Lower lobe of right lung (tissue), 2 donors: ENCODE data around the gene RAB6A. TPM values are rescaled to one million over a fixed set of nuclear protein-coding genes. Genes with fewer than 3 reads are reported as not detected.

Source experiments
- ATAC-seq, 2 donors: fragments of 200-7000 bp; cut with Tn5 transposase; one replicate each; pipeline ENCODE4 v1.9.1; 2020 to 2022; ENCODE audit warnings: mild to moderate bottlenecking in 2 of 2, moderate library complexity in 2 of 2
- DNase-seq: peaks from one replicate; pipeline ENCODE4 v3.0.0-alpha.2; 2020
- H3K27ac ChIP-seq: fragments of 200-600 bp; one replicate; pipeline ENCODE4 v1.8.0; 2022
- H3K27me3 ChIP-seq: fragments of 200-600 bp; one replicate; pipeline ENCODE4 v1.8.0; 2022; ENCODE audit warnings: low read depth
- H3K36me3 ChIP-seq: fragments of 200-600 bp; one replicate; pipeline ENCODE4 v1.8.0; 2022; ENCODE audit warnings: mild to moderate bottlenecking
- H3K4me1 ChIP-seq: fragments of 200-600 bp; one replicate; pipeline ENCODE4 v1.8.0; 2022
- H3K4me3 ChIP-seq: fragments of 200-600 bp; one replicate; pipeline ENCODE4 v1.8.0; 2022; ENCODE audit warnings: mild to moderate bottlenecking
- H3K9me3 ChIP-seq: fragments of 200-600 bp; one replicate; pipeline ENCODE4 v1.8.0; 2022
- intact Hi-C: fragments of 100-400 bp; cut with DNase I; formaldehyde crosslinking; loops from one replicate; pipeline ENCODE4 v1.11.0; 2022
- total RNA-seq: library from RNA; stranded (reverse); fragmentation: NEBNext Ultra II Directional; extraction: Animal tissue kit (Norgen Biotek cat#: 25700); gene quantifications from one replicate; pipeline ENCODE4 v1.2.1, GENCODE V29; 2021
- TF ChIP-seq, protein P1 (sequence below): fragments of 200-600 bp; IDR thresholded peaks from one replicate; pipeline ENCODE4 v1.8.0; 2022; ENCODE audit warnings: antibody characterized with exemption, mild to moderate bottlenecking
- donor health status: DM: no; HTN: yes; CAD: no; lungs with severe emphysema.

The RAB6A gene
- total RNA-seq, 1 donor from 2014 or later = 128 TPM

DNA sequence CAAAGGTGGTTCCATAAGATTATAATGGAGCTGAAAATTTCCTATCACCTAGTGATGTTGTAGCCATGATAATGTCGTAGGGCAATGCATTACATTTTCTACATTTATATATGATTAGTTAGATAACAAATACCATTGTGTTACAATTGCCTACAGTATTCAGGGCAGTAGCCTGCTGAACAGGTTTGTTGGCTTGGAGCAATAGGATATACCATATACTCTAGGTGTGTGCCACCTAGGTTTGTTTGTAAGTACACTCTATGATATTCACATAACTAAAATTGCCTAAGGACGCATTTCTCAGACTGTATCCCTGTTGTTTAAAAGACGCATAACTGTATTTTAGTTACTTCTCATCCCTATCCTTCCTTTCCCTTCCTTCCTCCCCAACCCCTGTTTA lies 100.9 kb downstream of the RAB6A start:
- no peaks in the 10 kb centered on the region for H3K27me3 ChIP-seq
- no peak overlapping the region for H3K4me3 ChIP-seq
- H3K36me3 ChIP-seq = no peaks in the 10 kb centered on the region
- no peak for ATAC-seq
- intact Hi-C loops = no loop called here
- no peaks in the 10 kb centered on the region for H3K9me3 ChIP-seq
- TF ChIP-seq, protein P1, sequence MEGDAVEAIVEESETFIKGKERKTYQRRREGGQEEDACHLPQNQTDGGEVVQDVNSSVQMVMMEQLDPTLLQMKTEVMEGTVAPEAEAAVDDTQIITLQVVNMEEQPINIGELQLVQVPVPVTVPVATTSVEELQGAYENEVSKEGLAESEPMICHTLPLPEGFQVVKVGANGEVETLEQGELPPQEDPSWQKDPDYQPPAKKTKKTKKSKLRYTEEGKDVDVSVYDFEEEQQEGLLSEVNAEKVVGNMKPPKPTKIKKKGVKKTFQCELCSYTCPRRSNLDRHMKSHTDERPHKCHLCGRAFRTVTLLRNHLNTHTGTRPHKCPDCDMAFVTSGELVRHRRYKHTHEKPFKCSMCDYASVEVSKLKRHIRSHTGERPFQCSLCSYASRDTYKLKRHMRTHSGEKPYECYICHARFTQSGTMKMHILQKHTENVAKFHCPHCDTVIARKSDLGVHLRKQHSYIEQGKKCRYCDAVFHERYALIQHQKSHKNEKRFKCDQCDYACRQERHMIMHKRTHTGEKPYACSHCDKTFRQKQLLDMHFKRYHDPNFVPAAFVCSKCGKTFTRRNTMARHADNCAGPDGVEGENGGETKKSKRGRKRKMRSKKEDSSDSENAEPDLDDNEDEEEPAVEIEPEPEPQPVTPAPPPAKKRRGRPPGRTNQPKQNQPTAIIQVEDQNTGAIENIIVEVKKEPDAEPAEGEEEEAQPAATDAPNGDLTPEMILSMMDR = no peak
- DNase-seq = no peak
- H3K27ac ChIP-seq = no peak overlapping the region
- H3K4me1 ChIP-seq = peaks cover 26% of the 10 kb centered on the region

DNA sequence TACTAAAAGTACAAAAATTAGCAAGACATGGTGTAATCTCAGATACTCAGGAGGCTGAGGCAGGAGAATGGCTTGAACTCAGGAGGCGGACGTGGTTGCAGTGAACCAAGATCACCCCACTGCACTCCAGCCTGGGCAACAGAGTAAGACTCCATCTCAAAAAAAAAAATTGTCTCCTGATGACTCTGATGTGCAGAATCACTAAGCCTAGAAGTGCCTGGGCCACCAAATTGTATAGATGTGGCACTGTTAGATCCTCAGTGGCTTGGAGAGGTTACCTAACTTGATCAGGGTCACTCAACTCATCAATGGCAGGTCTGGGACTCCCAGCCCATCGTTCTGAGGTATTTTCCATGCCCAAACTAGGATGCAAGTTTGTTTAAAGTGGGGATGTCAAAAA lies 103.9 kb downstream of the RAB6A start:
- no peak overlapping the region for H3K27ac ChIP-seq
- no peaks in the 10 kb centered on the region for H3K27me3 ChIP-seq
- peaks cover 14% of the 10 kb centered on the region for H3K4me1 ChIP-seq
- DNase-seq = no peak
- H3K4me3 ChIP-seq = no peak overlapping the region
- no peaks in the 10 kb centered on the region for H3K9me3 ChIP-seq
- intact Hi-C loops = no loop called here
- TF ChIP-seq, protein P1 = no peak
- H3K36me3 ChIP-seq = no peaks in the 10 kb centered on the region
- ATAC-seq = no peak

DNA sequence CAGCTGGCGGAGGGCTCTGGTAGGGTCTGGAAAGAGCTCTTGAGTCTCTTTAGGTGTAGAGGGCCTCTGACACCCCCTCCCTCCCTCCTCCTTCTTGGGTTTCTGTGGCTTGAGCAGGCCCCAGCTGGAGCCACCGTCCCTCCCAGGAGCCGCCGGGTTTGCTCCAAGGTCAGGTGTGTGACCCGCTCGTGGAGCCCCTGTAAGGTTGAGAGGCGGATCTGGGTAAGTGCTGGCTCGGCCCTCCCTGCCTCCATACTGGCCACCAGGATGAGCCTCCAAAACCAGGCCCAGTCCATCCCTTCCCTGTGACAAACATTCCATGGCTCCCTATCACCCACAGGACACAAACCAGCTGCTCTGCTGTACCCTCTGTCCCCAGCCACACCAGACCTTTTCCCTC lies 105.2 kb downstream of the RAB6A start:
- peaks cover 6% of the 10 kb centered on the region for H3K4me1 ChIP-seq
- ATAC-seq (no peak), DNase-seq (no peak)
- H3K27ac ChIP-seq = no peak overlapping the region
- no peaks in the 10 kb centered on the region for H3K9me3 ChIP-seq
- no peak overlapping the region for H3K4me3 ChIP-seq
- intact Hi-C loops = no loop called here
- TF ChIP-seq, protein P1 = no peak
- H3K27me3 ChIP-seq = no peaks in the 10 kb centered on the region
- no peaks in the 10 kb centered on the region for H3K36me3 ChIP-seq

DNA sequence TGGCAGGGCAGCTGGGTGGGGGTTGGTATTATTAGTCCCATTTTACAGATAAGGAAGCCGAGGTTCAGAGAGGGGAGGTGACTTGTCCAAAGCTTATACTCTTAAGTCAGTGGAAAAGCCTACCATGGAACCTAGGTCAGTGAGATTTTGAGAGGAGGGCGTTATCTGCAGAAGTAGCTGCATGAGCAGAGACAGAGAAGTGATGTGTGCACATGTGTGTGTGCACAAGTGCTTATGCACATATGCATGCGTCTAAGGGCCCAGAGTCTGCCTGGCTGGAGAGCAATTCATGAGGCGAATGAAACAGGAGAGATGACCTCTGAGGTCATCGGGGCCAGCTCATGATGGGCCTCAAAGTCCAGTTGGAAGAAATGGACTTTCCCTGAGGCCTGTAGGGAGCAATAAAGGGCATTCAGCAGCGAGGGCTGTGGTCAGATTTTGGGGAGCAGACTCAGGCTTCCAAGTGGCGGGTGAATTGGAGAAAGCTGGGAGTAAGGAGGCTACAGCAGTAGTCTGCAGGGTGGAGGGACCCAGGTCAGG lies 106.3 kb downstream of the RAB6A start:
- H3K27me3 ChIP-seq = no peaks in the 10 kb centered on the region
- H3K9me3 ChIP-seq = no peaks in the 10 kb centered on the region
- ATAC-seq = no peak
- intact Hi-C loops = no loop called here
- TF ChIP-seq, protein P1 = no peak
- H3K36me3 ChIP-seq = no peaks in the 10 kb centered on the region
- H3K4me3 ChIP-seq = no peak overlapping the region
- H3K27ac ChIP-seq = no peak overlapping the region
- no peak for DNase-seq
- no peaks in the 10 kb centered on the region for H3K4me1 ChIP-seq

DNA sequence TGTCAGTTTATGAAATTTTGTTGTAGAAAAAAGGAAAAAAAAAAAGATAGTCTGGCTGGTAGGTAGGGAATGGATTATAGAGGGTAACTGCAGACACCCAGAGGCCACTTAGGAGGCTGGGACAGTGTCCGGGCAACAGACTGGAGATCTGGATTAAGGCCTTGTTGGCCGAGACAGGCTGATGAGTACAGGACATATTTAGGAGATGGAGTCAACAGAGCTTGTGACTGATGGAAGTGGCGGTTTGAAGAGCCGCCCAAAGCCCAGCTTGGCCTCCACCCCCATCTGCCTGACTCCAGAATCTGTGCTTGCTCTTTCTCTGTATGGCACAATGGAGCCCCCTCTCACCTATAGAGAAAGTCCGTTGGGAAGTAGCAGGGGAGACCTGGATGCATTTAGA lies 106.9 kb downstream of the RAB6A start:
- DNase-seq (no peak), ATAC-seq (no peak)
- Histone ChIP-seq H3K27ac (no peak overlapping the region), H3K36me3 (no peaks in the 10 kb centered on the region), H3K9me3 (no peaks in the 10 kb centered on the region), H3K4me1 (no peaks in the 10 kb centered on the region), H3K4me3 (no peak overlapping the region), H3K27me3 (no peaks in the 10 kb centered on the region)
- intact Hi-C loops = no loop called here
- TF ChIP-seq, protein P1 = no peak
